AG04449 (cell line): ENCODE results near the gene KIF25.
A peak's percentile ranks its signal among the peaks of the same experiment; 100 is the strongest.

ENCODE experiments used
- CTCF ChIA-PET: fragments of 350-600 bp; formaldehyde crosslinking; extraction: SDS; loops from one replicate; lab custom pipeline; 2021; ENCODE audit warnings: antibody characterized with exemption; lab: Yijun Ruan, JAX
- POLR2A ChIA-PET: fragments of 400-600, 350-600 bp; formaldehyde crosslinking; extraction: SDS; loops from one replicate; lab custom pipeline; 2020; ENCODE audit warnings: antibody characterized with exemption, inconsistent platforms; lab: Yijun Ruan, JAX
- DNase-seq: peaks from one replicate; pipeline ENCODE4 v3.0.0-alpha.2; 2010; ENCODE audit warnings: low read depth, low spot score
- H3K4me3 ChIP-seq: 2 replicates; pipeline ENCODE4 v1.5.1; 2011; ENCODE audit warnings: low read depth, mild to moderate bottlenecking, control low read depth, low read length
- CTCF ChIP-seq: IDR thresholded peaks from one replicate; pipeline ENCODE4 v1.5.1; 2011; ENCODE audit warnings: mild to moderate bottlenecking, moderate library complexity, low read length, control low read depth, inconsistent platforms; ENCODE audit not compliant: insufficient read depth; ENCODE audit errors: missing control alignments

The KIF25 gene

GRCh38 chr6:168060521-168060931 lies 63.1 kb downstream of the KIF25 start:
- TF ChIP-seq CTCF = peak; percentile 75
- ChIA-PET CTCF (no interaction called here), POLR2A (no interaction called here)
- no peak overlapping the region for H3K4me3 ChIP-seq
- no peak for DNase-seq

- DNase-seq = no peak
- POLR2A ChIA-PET = no interaction called here
- TF ChIP-seq CTCF = no peak
- no peak overlapping the region for H3K4me3 ChIP-seq
- CTCF ChIA-PET = no interaction called here
Observed at GRCh38 chr6:168061269-168062210, 64.1 kb downstream of the KIF25 start.

GRCh38 chr6:168062346-168063289 lies 65.1 kb downstream of the KIF25 start:
- POLR2A ChIA-PET = no interaction called here
- H3K4me3 ChIP-seq = no peak overlapping the region
- no peak for DNase-seq
- no peak for TF ChIP-seq CTCF
- CTCF ChIA-PET = no interaction called here

- no peak for TF ChIP-seq CTCF
- POLR2A ChIA-PET = no interaction called here
- no peak overlapping the region for H3K4me3 ChIP-seq
- DNase-seq = no peak
- CTCF ChIA-PET = no interaction called here
Observed at GRCh38 chr6:168063431-168063830, 66.0 kb downstream of the KIF25 start.

- H3K4me3 ChIP-seq = no peak overlapping the region
- ChIA-PET CTCF (no interaction called here), POLR2A (no interaction called here)
Observed at GRCh38 chr6:168064226-168064807, 66.8 kb downstream of the KIF25 start.

More at GRCh38 chr6:168064226-168064807, 66.8 kb downstream of the KIF25 start:
- no peak for TF ChIP-seq CTCF
- DNase-seq = no peak
